K562 (cell line): ENCODE results near the gene DHRS3. TPM values are rescaled to one million over a fixed set of nuclear protein-coding genes. Genes with fewer than 3 reads are reported as not detected.

Experiments
- ATF7 ChIP-seq: fragments of 450-650 bp; IDR thresholded peaks from 2 replicates; pipeline ENCODE4 v1.7.1; 2014; ENCODE audit warnings: mild to moderate bottlenecking, moderate library complexity
- BRD4 ChIP-seq: fragments of 200-600 bp; sonication (generic); IDR thresholded peaks from 2 replicates; pipeline ENCODE4 v1.6.1; 2017; ENCODE audit warnings: inconsistent platforms
- EHMT2 ChIP-seq: fragments of 450-650 bp; IDR thresholded peaks from 2 replicates; pipeline ENCODE4 v1.6.1; 2018; ENCODE audit warnings: antibody characterized with exemption
- ETS2 ChIP-seq: IDR thresholded peaks from 2 replicates; pipeline ENCODE4 v1.6.1; 2016; ENCODE audit warnings: borderline replicate concordance, missing genetic modification characterization, mild to moderate bottlenecking, moderate library complexity, missing compliant biosample characterization; ENCODE audit not compliant: poor library complexity, severe bottlenecking
- HNRNPK ChIP-seq: fragments of 200-400 bp; formaldehyde crosslinking; IDR thresholded peaks from one replicate; pipeline ENCODE4 v1.6.1; 2018; ENCODE audit warnings: mild to moderate bottlenecking, low read depth, low read length; ENCODE audit not compliant: poor library complexity, severe bottlenecking
- IRF9 ChIP-seq: fragments of 450-650 bp; IDR thresholded peaks from 2 replicates; pipeline ENCODE4 v1.6.1; 2016; ENCODE audit warnings: missing biosample characterization, missing genetic modification characterization
- MEIS2 ChIP-seq: fragments of 450-650 bp; IDR thresholded peaks from 2 replicates; pipeline ENCODE4 v1.6.1; 2014; ENCODE audit warnings: mild to moderate bottlenecking; ENCODE audit not compliant: partially characterized antibody
- PHF8 ChIP-seq: fragments of 200-600 bp; sonication (generic); IDR thresholded peaks from 2 replicates; pipeline ENCODE4 v1.6.1; 2012; ENCODE audit warnings: mixed run types, mild to moderate bottlenecking, inconsistent platforms, low read length, moderate library complexity, borderline replicate concordance
- RB1 ChIP-seq: fragments of 450-650 bp; IDR thresholded peaks from 2 replicates; pipeline ENCODE4 v1.6.1; 2017; ENCODE audit warnings: low read depth, mild to moderate bottlenecking
- RBFOX2 ChIP-seq: fragments of 200-400 bp; formaldehyde crosslinking; IDR thresholded peaks from 2 replicates; pipeline ENCODE4 v1.6.1; 2017; ENCODE audit warnings: low read depth, mild to moderate bottlenecking, low read length, moderate library complexity
- TGIF2 ChIP-seq: sonication (generic); formaldehyde crosslinking; IDR thresholded peaks from 2 replicates; pipeline ENCODE4 v1.8.1; 2022; ENCODE audit warnings: mild to moderate bottlenecking, missing genetic modification reagents, moderate library complexity
- XRCC3 ChIP-seq: fragments of 450-650 bp; IDR thresholded peaks from 2 replicates; pipeline ENCODE4 v1.6.1; 2017; ENCODE audit warnings: mild to moderate bottlenecking, moderate library complexity
- ZFX ChIP-seq: sonication (generic); formaldehyde crosslinking; IDR thresholded peaks from 2 replicates; pipeline ENCODE4 v1.8.0; 2022; ENCODE audit warnings: mild to moderate bottlenecking, missing genetic modification reagents, moderate library complexity
- ZNF696 ChIP-seq: fragments of 250-450 bp; sonication (Bioruptor Pico); conservative IDR thresholded peaks from 2 replicates; pipeline ENCODE4 v1.4.0; 2020; ENCODE audit warnings: mild to moderate bottlenecking, moderate library complexity
- polyA plus RNA-seq, 8 experiments: library from polyadenylated mRNA; depleted of rRNA in 4 of 8; stranded (reverse) in 5 of 8; unstranded in 3 of 8; fragments of >200 nt; fragmentation: Nextera tagmentation in 2 of 8; fragmentation: Illumina TruSeq in 1 of 8; extraction: Ambion mirVana in 2 of 8; extraction: Trizol in 1 of 8; gene quantifications; 2 replicates each; pipeline versions ENCODE4 v1.2.1 to v1.2.3, GENCODE V29; 2011 to 2014; ENCODE audit warnings: inconsistent platforms in 1 of 8, missing spikeins in 1 of 8
- total RNA-seq, 7 experiments: library from RNA; depleted of rRNA in 6 of 7; stranded (reverse); fragments of >200 nt in 6 of 7; fragmentation: Illumina TruSeq in 2 of 7; extraction: Trizol in 2 of 7; gene quantifications; 2 replicates each; pipeline versions ENCODE4 v1.2.1 to v1.2.3, GENCODE V29; 2011 to 2021; ENCODE audit warnings: low replicate concordance in 1 of 7
- TF ChIP-seq, protein P1 (sequence below): fragments of 250-450 bp; sonication (Bioruptor Pico); IDR thresholded peaks from 2 replicates; pipeline ENCODE4 v1.4.0; 2020; ENCODE audit warnings: mild to moderate bottlenecking, moderate library complexity

The DHRS3 gene
- total and polyA plus RNA-seq, 9 of the 15 experiments (the other 6 are each of a cell fraction or from before 2014, with no cell fraction given) = 21.0 to 116 (median 58.7) TPM

- TF ChIP-seq, protein P1, sequence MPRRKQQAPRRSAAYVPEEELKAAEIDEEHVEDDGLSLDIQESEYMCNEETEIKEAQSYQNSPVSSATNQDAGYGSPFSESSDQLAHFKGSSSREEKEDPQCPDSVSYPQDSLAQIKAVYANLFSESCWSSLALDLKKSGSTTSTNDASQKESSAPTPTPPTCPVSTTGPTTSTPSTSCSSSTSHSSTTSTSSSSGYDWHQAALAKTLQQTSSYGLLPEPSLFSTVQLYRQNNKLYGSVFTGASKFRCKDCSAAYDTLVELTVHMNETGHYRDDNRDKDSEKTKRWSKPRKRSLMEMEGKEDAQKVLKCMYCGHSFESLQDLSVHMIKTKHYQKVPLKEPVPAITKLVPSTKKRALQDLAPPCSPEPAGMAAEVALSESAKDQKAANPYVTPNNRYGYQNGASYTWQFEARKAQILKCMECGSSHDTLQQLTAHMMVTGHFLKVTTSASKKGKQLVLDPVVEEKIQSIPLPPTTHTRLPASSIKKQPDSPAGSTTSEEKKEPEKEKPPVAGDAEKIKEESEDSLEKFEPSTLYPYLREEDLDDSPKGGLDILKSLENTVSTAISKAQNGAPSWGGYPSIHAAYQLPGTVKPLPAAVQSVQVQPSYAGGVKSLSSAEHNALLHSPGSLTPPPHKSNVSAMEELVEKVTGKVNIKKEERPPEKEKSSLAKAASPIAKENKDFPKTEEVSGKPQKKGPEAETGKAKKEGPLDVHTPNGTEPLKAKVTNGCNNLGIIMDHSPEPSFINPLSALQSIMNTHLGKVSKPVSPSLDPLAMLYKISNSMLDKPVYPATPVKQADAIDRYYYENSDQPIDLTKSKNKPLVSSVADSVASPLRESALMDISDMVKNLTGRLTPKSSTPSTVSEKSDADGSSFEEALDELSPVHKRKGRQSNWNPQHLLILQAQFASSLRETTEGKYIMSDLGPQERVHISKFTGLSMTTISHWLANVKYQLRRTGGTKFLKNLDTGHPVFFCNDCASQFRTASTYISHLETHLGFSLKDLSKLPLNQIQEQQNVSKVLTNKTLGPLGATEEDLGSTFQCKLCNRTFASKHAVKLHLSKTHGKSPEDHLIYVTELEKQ = no peak
- TF ChIP-seq PHF8 (no peak; the same call in 1 of the 2 replicates), ZFX (CRISPR knock-in tag) (0 out of 2 replicates have a peak, but pooled peaks have one; percentile 1), RBFOX2 (peak; percentile 71), HNRNPK (no peak), BRD4 (no peak), MEIS2 (peak; percentile 16), IRF9 (tag) (no peak), ETS2 (tag) (no peak), EHMT2 (no peak), RB1 (peak; percentile 25; the same call in 1 of the 2 replicates), XRCC3 (no peak), ZNF696 (CRISPR knock-in tag) (no peak), ATF7 (no peak), TGIF2 (CRISPR knock-in tag) (no peak)
These were observed 1.2 kb downstream of the DHRS3 start (continued) for GRCh38 chr1:12616709-12617373.
